ENCODE measurements around the gene TNRC6C.

TNRC6C gene

DNA sequence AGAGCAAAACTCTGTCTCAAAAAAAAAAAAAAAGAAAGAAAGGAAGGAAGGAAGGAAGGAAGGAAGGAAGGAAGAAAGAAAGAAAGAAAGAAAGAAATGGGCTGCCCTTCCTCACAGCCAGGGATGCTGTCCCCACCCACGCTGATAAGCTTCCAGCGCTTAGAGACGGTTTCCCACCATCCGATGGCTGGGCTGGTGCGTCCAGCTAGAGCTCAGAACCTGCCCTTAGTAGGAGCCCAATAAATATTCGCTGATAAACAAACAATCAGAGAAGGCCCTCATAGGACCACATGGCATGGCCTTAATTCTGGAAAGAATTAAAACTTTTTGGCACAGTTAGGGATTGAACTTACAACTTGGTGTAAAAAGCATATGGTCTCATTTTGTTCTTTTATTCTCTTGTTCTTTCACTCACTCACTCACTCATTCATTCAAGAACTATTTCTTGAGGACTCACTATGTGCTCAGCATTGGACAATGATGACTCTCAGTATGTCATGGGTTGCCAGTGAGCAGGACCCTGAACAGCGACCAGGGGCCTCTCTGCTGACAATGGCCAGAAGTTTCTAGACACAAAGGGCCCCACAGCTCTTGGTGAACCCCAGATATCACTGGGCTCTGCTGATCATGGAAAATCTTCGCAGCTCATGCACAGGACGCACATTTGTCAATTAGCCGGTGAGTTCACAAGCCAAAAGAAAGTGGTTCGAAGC, 32.5 kb upstream of the TNRC6C start:
- TF ChIP-seq, protein P1, sequence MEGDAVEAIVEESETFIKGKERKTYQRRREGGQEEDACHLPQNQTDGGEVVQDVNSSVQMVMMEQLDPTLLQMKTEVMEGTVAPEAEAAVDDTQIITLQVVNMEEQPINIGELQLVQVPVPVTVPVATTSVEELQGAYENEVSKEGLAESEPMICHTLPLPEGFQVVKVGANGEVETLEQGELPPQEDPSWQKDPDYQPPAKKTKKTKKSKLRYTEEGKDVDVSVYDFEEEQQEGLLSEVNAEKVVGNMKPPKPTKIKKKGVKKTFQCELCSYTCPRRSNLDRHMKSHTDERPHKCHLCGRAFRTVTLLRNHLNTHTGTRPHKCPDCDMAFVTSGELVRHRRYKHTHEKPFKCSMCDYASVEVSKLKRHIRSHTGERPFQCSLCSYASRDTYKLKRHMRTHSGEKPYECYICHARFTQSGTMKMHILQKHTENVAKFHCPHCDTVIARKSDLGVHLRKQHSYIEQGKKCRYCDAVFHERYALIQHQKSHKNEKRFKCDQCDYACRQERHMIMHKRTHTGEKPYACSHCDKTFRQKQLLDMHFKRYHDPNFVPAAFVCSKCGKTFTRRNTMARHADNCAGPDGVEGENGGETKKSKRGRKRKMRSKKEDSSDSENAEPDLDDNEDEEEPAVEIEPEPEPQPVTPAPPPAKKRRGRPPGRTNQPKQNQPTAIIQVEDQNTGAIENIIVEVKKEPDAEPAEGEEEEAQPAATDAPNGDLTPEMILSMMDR (conservative IDR thresholded peaks at IDR 0.05; ENCODE audit: control insufficient read depth, insufficient read depth, low read depth, low read length), result no peak
- no peak for DNase-seq (ENCODE audit: low read depth)
- no peak overlapping the region for H3K4me3 ChIP-seq (ENCODE audit: control insufficient read depth, low read depth, low read length)

DNA sequence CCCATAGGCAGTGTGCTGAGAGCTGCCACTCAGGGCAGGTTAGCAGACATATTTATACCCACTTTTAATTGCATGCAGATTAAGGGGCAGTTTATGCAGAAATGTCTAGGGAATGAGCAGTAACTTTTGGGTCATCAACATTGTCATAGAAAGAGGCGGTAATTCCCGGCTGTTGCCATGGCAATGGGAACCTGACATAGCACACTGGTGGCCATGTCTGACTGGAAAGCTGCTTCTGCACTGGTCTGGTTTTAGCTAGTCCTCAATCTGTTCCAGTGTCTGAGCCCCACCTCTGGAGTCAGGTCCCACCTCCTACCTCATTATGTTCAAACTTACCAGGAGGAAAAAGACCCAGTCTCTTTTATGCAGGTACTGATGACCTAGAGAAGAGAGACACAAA, 31.5 kb upstream of the TNRC6C start:
- no peak overlapping the region for H3K4me3 ChIP-seq (ENCODE audit: control insufficient read depth, low read depth, low read length)
- no peak for DNase-seq (ENCODE audit: low read depth)
- TF ChIP-seq, protein P1 (conservative IDR thresholded peaks at IDR 0.05; ENCODE audit: control insufficient read depth, insufficient read depth, low read depth, low read length), result no peak

DNA sequence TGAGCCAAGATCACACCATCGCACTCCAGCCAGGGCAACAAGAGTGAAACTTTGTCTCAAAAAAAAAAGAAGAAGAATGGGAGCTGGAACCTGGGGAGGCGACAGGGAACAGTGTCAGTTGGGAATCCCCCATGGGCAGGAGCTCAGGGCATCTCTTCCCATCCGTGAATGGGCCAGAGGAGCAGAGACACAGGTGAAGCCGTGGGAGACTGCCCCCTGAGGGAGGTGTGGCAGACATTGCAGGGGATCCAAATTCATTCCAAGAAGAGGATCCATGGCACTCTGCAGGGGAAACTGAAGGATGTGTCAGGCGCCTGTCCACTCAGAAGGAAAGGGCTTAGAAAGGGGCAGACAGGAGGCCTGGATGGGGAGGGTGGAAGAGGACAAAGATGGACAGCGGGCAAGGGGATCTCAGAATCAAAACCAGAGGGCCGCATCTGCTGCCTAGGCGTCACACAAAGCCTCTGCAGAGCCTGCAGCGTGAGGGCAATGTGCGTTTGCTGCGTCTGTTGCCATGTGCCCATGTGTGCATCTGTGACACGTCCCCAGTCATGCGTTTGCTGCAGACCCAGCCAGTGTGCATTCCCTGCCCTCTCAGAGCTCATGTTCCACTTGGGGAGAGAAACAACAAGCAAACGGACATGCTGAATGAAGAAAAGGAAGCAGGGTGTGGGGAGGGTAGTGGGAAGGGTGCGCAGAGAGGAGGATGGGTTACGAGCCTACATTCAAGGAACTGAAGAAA, 30.6 kb upstream of the TNRC6C start:
- no peak overlapping the region for H3K4me3 ChIP-seq (ENCODE audit: control insufficient read depth, low read depth, low read length)
- TF ChIP-seq, protein P1 (conservative IDR thresholded peaks at IDR 0.05; ENCODE audit: control insufficient read depth, insufficient read depth, low read depth, low read length), result no peak
- DNase-seq (ENCODE audit: low read depth), result no peak

DNA sequence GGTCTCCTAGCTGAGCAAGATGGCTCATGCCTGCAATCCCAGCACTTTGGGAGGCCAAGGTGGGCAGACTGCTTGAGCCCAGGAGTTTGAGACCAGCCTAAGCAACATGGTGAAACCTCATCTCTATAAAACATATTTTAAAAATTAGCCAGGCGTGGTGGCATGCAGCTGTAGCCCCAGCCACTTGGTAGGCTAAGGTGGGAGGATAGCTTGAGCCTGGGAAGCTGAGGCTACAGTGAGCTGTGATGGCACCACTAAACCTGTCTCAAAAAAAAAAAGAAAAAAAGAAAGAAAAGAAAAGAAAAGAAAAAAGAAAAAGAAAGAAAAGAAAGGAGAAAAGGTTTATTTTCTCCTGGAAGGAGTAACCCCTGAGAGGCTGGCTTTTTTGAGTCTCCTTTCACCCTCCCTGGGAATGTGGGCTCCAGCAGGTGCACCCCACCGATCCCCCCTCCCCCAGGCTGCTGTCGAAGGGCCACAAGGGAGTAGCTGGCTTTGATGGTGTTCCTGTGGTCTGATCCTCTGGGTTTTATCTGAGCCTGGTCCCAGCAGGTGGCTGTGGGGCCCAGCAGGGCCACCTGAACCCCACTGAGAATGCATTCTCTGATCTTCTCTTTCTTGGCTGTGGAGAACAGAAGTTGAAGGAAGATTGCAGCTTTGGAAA, 29.9 kb upstream of the TNRC6C start:
- TF ChIP-seq, protein P1 (conservative IDR thresholded peaks at IDR 0.05; ENCODE audit: control insufficient read depth, insufficient read depth, low read depth, low read length), result no peak
- H3K4me3 ChIP-seq (ENCODE audit: control insufficient read depth, low read depth, low read length), result no peak overlapping the region
- no peak for DNase-seq (ENCODE audit: low read depth)

DNA sequence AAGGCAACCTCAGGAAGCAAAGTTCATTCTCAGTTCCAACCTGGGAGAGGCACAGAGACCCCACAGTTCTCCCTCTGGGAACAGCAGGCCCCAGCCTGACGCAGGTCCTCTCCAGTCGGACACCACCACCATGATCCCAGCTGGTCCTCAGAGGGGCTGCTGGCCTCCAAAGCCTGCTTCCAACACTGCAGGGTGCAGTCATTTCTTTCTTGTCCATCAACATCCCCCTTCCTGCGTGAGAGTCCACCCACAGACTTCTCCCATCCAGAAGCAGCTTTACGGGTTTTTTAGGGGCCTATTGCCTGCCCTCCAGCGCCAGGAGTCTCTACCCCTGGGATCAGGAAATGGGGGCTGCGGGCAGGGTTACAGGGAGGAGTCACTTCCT, 29.3 kb upstream of the TNRC6C start:
- TF ChIP-seq, protein P1 (conservative IDR thresholded peaks at IDR 0.05; ENCODE audit: control insufficient read depth, insufficient read depth, low read depth, low read length), result no peak
- no peak overlapping the region for H3K4me3 ChIP-seq (ENCODE audit: control insufficient read depth, low read depth, low read length)

DNA sequence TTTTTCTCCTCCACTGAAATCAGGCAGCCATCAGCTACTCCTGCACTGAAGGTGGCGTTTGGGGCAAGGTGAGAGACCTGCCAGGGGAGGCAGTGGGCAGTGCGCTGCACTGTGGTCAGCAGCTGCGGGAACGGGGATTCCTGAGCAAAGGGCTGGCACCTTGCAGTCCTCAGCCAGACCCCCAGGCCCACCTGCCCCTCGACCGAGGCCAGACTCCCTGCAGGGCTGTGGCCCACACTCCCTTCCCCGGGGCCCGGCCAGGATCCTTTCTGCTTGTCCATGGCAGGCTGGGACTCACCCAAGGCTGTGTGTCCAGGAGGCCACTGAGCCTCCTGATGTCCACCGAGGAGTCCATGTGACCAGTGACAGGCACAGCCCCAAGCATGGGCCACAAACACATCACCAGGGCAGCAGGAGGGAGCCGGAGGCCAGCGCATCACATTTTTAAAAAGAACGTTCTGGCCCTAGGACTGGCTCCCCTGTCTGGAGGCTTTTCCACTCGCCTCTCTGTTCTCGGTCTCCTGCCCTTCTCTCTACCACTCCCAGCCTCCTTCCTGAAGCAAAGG, 28.5 kb upstream of the TNRC6C start:
- no peak for DNase-seq (ENCODE audit: low read depth)
- TF ChIP-seq, protein P1 (conservative IDR thresholded peaks at IDR 0.05; ENCODE audit: control insufficient read depth, insufficient read depth, low read depth, low read length), result no peak
- no peak overlapping the region for H3K4me3 ChIP-seq (ENCODE audit: control insufficient read depth, low read depth, low read length)

More for the DNA sequence above, 29.3 kb upstream of the TNRC6C start:
- no peak for DNase-seq (ENCODE audit: low read depth)
